HG02571 (cell line): Measurements from ENCODE around the gene NCOR1.
A peak's percentile ranks its signal among the peaks of the same experiment; 100 is the strongest.

Experiments
- ATAC-seq: cut with Tn5 transposase; IDR thresholded peaks from one replicate; pipeline ENCODE4 v1.9.1; 2021; ENCODE audit warnings: mild to moderate bottlenecking, moderate library complexity; ENCODE audit not compliant: unreplicated experiment

Gene NCOR1

DNA sequence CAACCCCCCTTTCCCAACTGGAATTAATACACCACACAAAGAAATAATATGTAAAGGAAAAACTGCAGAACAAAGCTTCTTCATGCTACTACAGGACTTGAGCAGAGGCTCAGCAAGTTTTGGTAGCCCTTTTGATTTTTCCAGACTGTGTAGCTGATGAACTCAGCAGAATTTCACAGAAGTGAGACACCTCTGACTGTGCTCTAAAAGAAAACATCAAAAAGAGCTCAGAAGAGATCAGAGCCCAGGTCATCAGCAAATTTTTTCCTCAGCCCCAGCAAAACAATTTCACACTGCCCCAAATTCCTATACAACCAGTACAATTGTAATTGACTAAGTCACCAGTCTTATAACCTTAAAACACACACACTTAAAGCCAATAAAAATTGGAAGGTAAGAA lies 177.7 kb downstream of the NCOR1 start:
- ATAC-seq, result no peak

- ATAC-seq, result no peak
Observed at GRCh38 chr17:16036261-16036660, 179.1 kb downstream of the NCOR1 start.

GRCh38 chr17:16033729-16034349 lies 181.5 kb downstream of the NCOR1 start:
- no peak for ATAC-seq

- no peak for ATAC-seq
Observed at GRCh38 chr17:16027708-16028584, 187.4 kb downstream of the NCOR1 start.

- ATAC-seq, result no peak
Observed at GRCh38 chr17:16026895-16027294, 188.4 kb downstream of the NCOR1 start.

DNA sequence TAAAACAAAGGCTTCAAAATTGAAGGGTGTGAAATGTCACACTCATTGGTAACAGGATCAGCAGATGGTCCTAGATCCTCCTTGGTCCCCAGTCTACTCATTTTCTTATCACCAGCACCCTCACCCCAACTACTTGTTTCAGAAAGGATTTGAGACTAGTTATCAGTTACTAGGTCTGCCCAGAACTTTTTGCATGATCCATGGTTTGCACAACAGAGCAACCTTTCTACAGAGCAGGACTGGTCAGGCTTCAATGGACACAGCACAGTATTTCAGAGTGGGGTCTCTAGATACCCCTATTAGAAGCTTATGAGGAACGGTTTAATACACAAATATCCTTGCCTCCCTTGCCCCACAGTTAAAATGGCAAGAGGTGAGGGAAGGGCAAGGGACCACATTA lies 190.1 kb downstream of the NCOR1 start:
- ATAC-seq, result no peak

- ATAC-seq, result no peak
Observed at GRCh38 chr17:16023881-16024280, 191.5 kb downstream of the NCOR1 start.

DNA sequence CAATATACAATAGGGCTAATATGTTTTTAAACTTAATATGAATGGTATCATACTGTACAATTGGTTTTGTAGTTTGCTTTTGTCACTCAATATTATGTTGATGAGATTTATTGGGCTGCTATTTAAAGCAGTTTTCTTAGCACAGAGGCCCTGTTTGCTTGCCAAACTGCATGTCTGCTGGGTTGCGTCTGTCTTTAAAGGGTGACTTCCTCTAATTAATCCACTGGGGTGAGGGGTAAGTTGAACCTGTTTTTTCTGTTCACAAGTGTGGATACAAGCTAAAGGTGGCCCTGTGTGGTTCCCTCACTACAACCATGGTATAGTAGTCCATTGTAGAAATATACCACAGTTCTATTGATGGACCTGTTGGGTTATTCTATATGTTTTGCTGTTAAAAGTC lies 196.0 kb downstream of the NCOR1 start:
- no peak for ATAC-seq

GRCh38 chr17:16013943-16014407 lies 201.4 kb downstream of the NCOR1 start:
- ATAC-seq, result no peak

GRCh38 chr17:16007439-16007838 lies 207.9 kb downstream of the NCOR1 start:
- no peak for ATAC-seq

- ATAC-seq, result no peak
Observed at GRCh38 chr17:16005636-16006035, 209.7 kb downstream of the NCOR1 start.

GRCh38 chr17:16003841-16004240 lies 211.5 kb downstream of the NCOR1 start:
- no peak for ATAC-seq

GRCh38 chr17:16002708-16003260 lies 212.6 kb downstream of the NCOR1 start:
- ATAC-seq, result no peak

GRCh38 chr17:16001226-16001897 lies 214.0 kb downstream of the NCOR1 start:
- no peak for ATAC-seq

DNA sequence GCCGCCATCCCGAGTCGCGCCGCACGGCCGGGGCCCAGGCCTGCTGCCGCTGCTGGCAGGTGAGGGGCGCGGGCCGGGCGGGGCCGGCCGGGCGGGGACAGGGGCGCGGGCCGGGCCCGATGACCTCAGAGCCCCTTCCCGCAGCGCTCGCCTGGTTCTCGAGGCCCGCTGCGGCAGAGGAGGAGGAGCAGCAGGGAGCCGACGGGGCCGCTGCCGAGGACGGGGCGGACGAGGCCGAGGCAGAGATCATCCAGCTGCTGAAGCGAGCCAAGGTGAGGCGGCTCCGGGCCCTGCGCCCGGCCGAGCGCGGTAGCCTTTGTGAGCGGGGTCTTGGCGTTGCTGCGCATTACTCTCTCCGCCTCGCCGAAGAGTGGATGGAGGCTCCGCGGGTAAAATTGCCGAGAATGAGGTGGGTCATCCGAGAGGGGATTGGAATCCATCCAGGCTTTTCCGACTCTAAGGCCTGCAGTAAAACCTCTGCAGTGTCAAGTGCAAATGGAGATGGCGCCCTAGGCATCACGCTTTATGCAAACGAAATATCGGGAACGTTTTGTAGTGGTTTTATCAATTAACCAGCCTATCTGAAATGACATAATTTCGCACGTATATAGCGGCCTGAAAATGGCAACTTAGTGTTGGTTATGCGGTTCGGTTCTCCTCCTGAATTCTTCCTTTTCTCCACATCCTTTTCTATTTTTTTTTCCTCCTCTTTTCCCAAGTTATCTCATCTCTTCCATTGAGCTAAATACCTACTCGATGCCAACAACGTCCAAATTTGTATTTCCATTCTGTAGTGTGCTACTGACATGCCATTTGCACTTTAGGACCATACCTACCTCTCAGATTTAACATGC lies 215.1 kb downstream of the NCOR1 start:
- ATAC-seq, result peak; percentile 34

DNA sequence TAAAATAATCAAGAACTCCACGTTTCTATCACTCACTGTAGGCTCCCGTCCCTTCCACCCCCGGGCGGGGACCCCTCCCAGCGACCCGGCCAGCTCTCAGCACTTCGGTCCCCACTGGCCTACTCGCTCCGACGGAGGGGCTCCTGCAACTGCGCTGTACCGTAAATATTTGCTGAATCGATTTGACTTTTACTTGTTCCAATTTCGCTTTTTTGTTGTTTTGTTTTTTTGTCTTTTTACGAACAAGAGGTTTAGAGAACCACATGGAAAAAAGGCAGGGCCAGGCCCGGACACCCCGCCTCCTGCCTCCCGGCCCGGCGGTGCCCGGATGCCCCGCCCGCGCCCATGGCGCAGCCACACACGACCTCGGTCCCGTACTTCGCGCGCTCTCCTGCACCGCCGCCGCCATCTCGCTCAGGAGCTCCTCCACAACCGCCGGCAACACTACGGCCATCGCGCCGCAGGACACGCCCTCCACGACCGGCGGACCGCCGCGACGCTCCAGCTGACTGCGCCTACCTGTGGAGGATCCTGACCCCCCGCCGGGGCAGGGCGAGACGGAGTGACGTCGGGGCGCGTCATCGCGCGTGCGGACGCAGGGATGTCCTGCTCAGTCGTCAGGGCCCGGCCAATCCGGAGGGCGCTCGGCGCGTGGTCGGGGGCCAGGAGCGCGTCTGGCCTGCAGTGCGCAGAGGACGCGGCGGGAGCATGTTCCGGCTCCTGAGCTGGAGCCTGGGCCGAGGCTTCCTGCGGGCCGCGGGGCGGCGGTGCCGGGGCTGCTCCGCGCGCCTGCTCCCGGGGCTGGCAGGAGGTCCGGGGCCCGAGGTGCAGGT lies 216.0 kb downstream of the NCOR1 start, which contains the start of the genes TTC19 and ZSWIM7:
TTC19 (plus strand) TSS at position 684 of the 833 bp plus-strand sequence; CDS start at position 709, 25 bp downstream.
ZSWIM7 (minus strand) TSS at position 564 of the 833 bp plus-strand sequence; CDS start at position 454, 110 bp downstream.
- peak; percentile 91 for ATAC-seq

GRCh38 chr17:15998031-15998562 lies 217.2 kb downstream of the NCOR1 start:
- ATAC-seq, result no peak

DNA sequence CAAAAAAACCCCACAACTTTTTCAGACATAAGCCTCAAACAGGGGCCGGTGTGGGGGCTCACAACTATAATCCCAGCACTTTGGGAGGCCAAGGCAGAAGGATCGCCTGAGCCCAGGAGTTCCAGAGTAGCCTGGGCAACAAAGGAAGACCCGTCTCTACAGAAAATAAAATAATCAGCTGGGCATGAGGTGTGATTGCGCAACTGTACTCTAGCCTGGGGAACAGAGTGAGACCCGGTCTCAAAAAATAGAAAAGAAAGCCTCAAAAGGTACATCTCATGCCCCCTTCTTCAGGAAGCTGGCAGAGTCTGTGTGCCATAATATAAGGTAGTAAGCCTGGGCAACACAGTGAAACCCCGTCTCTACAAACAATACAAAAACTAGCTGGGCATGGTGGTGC lies 219.0 kb downstream of the NCOR1 start:
- no peak for ATAC-seq
